ENCODE results near the gene CLPTM1L.
A peak's percentile ranks its signal among the peaks of the same experiment; 100 is the strongest.
"Not testable (repeated sequence)": the region's sequence is repeated elsewhere in the genome, so short reads cannot be mapped to it uniquely, and the experiment has no call there.

The CLPTM1L gene

GRCh38 chr5:1339139-1339817 is 5.6 kb downstream of the CLPTM1L start:
- DNase-seq (ENCODE audit: low spot score): not testable (repeated sequence)

DNA sequence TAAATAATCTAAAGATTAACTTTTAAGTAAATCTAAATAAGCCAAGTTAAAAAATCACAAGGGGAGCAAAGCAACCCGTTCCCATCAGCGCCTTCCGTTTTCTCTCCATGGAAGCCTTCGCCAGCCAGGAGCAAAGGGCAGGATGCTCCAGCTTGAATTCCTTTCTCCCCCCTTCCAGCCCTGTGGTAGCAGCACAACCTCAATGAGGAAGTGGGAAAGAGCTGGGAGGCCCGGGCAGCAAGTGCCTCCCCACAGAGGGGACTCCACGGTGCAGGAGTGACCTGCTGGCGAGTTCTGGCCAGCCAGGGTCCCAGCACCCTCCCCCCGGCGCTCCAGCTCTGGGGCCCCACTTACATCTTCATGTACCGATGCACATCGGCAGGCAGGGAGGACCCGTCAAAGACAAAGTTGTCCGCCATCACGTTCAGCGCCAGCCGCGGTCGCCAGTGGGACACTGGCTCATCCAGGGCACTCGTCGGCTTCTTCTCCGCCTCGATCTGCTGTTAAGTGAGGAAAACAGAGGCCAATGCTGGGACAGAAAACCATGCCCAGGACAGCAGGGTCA is 6.3 kb downstream of the CLPTM1L start:
- no peak for DNase-seq (ENCODE audit: low spot score)

GRCh38 chr5:1338196-1338490 is 6.8 kb downstream of the CLPTM1L start:
- no peak for DNase-seq (ENCODE audit: low spot score)

DNA sequence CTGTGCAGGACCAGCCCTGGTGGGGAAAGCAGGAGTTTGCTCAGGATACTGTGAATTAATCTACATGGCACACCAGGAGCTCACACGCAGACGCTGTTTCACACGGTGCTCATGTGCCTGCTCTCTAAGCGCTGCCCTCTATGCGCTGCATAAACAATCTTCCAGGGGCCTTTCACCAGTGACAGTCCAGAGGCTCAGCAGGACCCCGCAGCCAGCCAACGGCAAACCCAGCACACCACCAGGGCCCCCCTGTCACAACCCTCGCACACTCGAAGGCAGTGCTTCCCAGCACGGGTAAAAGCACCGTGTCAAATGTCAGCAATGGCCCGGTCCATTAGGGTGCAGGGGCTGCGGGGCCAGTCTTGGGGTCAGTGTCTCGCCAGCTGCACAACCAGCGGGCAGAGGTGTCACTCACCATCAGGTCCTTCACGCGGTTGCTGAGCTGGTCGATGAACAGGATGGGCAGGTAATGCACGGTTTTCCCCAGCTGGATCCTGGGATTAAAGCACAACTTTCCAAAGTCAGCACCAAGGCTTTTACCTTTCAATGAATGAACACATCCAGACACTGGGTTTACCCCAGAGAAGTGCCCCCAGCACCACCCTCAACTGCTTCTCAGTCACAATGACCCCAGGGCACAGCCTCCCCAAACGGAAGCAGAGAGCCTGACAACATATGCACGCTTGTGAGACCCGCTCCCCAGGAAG is 7.3 kb downstream of the CLPTM1L start:
- no peak for DNase-seq (ENCODE audit: low spot score)

DNA sequence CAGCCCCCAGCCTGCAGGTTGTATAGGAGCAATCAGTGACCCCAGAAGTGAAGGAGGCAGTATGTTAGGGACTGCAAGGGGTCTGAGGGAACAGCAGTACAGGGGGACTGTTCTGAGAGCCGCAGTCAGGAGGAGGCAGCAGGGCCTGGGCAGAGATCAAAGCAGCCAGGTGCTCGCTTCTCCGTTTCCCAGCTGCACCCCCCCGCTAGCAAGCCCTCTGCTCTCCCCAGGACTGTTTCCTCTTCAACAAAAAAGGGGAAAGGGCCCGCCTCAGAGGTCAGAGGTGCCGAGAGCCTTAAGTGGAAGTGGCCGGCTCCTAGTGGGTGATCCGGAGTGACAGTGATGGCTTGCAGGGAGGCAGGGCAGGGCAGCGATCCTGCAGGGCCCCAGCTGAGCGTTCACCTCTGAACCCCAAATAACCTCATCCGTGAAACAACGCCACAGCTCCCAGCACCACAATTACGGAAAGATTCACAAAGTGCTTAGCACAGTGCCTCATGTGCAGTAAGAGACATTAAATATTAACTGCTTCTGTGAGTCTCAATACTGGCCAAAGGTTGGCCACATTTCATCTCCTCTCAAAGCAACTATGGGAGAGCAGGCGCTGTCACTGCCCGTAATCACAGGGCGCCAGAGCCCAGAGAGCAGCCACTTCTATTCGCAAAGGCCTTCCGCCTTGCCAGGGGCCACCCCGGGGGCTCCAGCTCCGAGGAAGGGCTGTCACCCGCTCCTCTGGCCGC is 8.0 kb downstream of the CLPTM1L start:
- no peak for DNase-seq (ENCODE audit: low spot score)

DNA sequence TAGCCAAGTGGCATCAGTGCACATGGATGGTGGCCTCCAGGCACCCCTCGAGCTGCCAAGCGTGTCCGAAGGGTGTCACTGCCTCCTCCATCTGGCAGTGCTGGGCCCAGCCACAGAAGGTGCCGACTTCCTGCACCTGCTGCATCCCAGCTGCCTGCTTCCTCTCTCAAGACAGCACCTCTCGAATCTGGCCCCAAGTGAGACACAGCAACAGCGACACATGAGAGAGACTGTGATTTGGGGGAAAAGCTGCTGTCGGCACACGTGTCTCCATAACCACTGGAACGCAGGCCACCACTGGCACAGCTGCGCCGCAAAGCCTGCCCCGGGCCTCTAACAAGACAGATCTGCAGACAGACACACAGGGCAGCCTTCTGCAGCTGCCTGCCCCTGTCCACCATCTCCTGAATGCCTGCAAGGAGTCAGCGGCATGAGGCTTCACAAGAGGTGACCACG is 8.8 kb downstream of the CLPTM1L start:
- no peak for DNase-seq (ENCODE audit: low spot score)

GRCh38 chr5:1335540-1336095 is 9.3 kb downstream of the CLPTM1L start:
- DNase-seq (ENCODE audit: low spot score): peak; percentile 11

DNA sequence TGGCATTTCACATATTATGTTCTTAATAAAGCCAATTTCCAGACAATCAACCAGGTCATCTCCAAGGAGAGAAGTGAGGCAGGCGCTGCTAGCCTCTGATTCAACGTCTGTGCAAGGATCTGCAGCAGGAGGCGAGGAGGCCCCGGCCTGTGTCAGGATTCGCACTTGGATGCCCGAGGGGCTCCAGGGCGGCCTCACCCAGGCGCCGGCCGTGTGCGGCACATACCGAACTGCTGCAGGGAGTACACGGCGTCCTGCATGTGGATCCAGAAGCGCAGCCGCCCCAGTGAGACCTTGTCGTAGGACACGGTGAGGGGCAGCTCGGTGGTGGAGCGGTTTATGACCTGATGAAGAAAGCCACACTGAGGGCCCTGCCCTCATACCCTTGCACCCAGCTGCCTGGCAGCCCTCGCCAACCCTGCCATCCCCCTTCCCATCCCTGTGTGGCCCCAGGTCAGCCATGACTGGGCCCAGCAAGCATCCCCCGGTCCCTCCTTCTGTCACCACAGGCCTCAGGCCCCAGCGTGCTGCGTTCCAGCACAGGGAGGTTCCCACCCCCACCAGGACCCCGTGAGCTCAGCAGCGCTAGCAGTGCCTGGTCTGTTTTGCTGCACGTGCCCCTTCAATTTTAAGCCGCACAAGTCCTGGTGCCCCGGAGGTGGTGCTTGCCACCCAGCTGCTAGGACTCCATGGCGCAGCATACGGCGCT is 9.9 kb downstream of the CLPTM1L start:
- no peak for DNase-seq (ENCODE audit: low spot score)

DNA sequence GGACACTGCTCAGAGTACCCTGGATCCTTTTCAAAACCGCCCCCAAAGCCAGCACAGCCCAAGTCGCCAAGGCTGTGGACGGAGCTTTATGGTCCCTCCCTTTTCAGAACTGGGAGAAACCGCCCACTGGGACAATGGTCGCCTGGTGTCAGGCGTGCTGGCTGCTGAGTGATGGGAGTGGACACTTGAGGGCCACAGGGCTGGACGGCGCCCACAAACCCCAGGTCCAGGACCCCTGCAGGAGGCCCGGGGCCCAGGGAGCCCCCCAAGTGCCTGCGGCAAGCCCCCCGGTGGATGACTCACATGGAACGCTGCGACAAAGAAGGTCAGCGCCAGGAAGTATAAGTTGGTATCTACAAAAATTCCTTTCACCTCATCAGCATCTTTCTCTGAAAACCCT is 10.9 kb downstream of the CLPTM1L start:
- DNase-seq (ENCODE audit: low spot score): no peak

DNA sequence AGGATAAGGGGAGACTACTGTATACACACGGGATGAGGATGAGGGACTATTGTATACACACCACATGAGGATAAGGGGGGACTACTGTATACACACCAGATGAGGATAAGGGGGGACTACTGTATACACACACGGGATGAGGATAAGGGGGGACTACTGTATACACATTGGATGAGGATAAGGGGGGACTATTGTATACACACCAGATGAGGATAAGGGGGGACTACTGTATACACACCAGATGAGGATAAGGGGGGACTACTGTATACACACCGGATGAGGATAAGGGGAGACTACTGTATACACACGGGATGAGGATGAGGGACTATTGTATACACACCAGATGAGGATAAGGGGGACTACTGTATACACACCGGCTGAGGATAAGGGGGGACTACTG is 11.6 kb downstream of the CLPTM1L start:
- not testable (repeated sequence) for DNase-seq (ENCODE audit: low spot score)

DNA sequence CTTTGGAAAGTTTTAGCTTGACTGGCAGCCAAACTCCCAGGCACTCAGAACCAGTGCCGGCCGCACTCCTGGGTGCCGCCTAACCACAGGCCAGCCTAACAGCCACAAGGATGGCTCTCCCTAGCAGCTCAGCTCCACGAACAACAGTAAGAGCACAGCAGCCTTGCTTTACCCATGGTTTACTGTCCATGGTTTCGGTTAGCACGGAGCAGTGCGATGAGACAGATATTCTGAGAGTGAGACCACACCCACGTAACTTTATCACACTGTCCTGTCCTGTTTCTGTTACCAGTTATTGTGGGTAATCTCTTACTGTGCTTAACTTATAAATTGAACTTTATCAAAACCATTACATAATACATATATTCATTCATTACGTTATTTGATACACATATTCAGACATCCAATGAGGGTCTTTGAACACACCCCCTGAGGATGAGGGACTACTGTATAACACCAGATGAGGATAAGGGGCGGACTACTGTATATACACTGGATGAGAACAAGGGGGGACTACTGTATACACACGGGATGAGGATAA is 12.4 kb downstream of the CLPTM1L start:
- DNase-seq (ENCODE audit: low spot score): peak; percentile 28

DNA sequence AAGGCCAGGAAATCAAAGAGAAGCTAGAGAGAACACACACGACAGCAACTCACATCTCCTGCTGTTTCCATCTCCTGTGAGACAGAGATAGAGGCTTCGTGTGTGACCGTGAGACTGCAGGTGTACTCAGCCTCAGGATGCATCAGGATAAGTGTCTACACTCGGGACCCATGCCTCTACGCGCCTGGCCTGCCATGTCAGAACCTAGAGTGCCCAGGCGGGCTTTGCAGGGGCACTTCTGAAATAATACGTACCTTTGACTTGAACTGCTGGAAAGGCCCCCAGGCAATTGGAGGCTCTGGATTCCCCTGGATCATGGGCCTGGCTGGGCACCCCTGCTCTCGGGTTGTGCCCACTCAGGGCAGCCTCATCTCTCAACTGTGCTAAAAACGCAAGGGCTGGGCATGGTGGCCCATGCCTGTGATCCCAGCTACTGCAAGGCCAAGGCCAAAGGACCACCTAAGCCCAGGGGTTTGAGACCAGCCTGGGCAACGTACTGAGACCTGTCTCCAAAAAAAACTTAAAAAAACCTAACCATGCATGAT is 13.0 kb downstream of the CLPTM1L start:
- no peak for DNase-seq (ENCODE audit: low spot score)

DNA sequence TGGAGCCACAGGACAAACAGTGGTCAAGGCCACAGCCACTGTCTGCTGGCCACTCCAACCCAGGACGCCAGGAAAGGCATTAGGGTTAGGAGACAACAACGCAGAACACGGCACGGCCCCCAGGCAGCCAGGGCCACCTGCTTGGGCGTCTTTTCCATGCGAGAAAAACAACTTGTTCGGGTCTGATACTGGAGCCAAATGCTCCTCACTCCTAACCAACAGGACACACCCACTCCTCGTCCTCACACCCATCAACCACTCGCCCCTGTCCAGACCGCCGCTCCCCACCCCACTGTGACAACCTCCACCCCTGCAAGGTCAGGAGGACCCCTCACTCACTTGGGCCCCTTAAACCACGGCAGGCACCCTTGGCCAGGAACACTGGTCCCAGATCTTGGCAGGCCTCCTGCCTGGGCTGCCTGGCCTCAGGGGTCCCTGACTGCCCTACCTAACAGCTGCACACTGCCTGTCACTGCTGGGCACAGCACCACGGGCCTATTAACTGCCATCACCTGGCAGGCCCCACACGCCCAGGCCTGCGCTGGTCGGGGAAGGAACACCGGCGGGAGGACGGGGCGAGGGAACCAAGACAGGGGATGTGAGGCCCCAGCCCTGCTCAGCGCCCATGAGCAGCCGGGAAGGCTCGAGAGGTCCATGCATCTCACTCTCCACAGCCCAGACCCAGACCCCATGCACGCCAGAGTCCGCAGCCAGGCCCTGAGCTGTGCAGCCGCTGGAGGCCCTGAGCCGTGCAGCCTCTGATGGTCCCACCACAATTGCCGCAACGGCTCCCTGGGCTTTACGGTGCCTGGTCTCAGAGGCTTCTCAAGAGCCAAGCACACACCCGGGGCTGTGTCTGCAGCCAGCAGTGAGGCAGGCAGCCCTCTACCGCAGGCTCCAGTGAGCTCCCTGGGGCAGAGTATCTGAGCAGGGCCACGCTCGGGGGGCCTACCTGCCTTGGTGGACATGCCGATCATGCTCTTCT is 13.8 kb downstream of the CLPTM1L start:
- DNase-seq (ENCODE audit: low spot score): no peak

GRCh38 chr5:1330146-1330846 is 14.6 kb downstream of the CLPTM1L start:
- no peak for DNase-seq (ENCODE audit: low spot score)

GRCh38 chr5:1329111-1329579 is 15.8 kb downstream of the CLPTM1L start:
- DNase-seq (ENCODE audit: low spot score): no peak

DNA sequence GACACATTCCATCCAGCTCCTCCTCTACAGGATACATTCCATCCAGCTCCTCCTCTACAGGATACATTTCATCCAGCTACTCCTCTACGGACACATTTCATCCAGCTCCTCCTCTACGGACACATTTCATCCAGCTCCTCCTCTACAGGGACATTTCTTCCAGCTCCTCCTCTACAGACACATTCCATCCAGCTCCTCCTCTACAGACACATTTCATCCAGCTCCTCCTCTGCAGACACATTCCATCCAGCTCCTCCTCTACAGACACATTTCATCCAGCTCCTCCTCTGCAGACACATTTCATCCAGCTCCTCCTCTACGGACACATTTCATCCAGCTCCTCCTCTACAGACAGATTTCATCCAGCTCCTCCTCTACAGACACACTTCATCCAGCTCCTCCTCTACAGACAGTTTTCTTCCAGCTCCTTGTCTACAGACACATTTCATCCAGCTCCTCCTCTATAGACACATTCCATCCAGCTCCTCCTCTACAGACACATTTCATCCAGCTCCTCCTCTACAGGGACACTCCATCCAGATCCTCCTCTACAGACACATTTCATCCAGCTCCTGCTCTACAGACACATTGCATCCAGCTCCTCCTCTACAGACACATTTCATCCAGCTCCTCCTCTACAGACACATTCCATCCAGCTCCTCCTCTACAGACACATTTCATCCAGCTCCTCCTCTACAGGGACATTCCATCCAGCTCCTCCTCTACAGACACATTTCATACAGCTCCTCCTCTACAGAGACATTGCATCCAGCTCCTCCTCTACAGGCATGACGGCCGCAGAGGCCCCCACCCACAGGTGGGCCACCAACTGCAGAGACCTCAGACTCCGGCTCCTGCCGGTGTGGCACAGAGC is 16.4 kb downstream of the CLPTM1L start:
- DNase-seq (ENCODE audit: low spot score): not testable (repeated sequence)

GRCh38 chr5:1326901-1327756 is 17.8 kb downstream of the CLPTM1L start:
- not testable (repeated sequence) for DNase-seq (ENCODE audit: low spot score)
